B cell (primary cell): ENCODE measurements around the gene SLC36A4. TPM values are rescaled to one million over a fixed set of nuclear protein-coding genes. Genes with fewer than 3 reads are reported as not detected.
"Not testable (repeated sequence)": the region's sequence is repeated elsewhere in the genome, so short reads cannot be mapped to it uniquely, and the experiment has no call there.

ENCODE experiments used
- ATAC-seq: fragments of 200-7000 bp; cut with Tn5 transposase; one replicate; pipeline ENCODE4 v1.10.0; 2021; ENCODE audit warnings: low read depth, mild to moderate bottlenecking, moderate number of reproducible peaks, moderate library complexity
- CTCF ChIA-PET: fragments of 350-600 bp; sonication (Branson Sonifier 250); formaldehyde crosslinking; loops from one replicate; lab custom pipeline; 2021; ENCODE audit warnings: antibody characterized with exemption, inconsistent platforms; lab: Charles Lee
- POLR2A ChIA-PET: fragments of 350-600 bp; sonication (Branson Sonifier 250); formaldehyde crosslinking; loops from one replicate; lab custom pipeline; 2021; ENCODE audit warnings: antibody characterized with exemption; lab: Charles Lee
- DNase-seq: peaks from one replicate; pipeline ENCODE4 v3.0.0; 2013
- H2AFZ ChIP-seq: 2 replicates; pipeline ENCODE4 v1.6.1; 2012; ENCODE audit warnings: mild to moderate bottlenecking, low read depth, low read length; ENCODE audit not compliant: insufficient read depth, poor library complexity, severe bottlenecking
- H3K27ac ChIP-seq, 2 donors: 1 replicate in 1 of 2; 2 replicates in 1 of 2; pipeline ENCODE4 v1.5.1; 2012 to 2013; ENCODE audit warnings: low read length in 2 of 2, mild to moderate bottlenecking in 2 of 2, moderate library complexity in 1 of 2
- H3K27me3 ChIP-seq, 4 experiments: fragments of 200-600 bp in 1 of 4; sonication (generic) in 1 of 4; replicated peaks in 1 of 4; 1 replicate in 2 of 4; 2 replicates in 2 of 4; pipeline versions ENCODE4 v1.6.1 to v1.7.0; 2013 to 2016; ENCODE audit warnings: low read length in 3 of 4, mild to moderate bottlenecking in 2 of 4, mixed read lengths in 1 of 4, moderate library complexity in 1 of 4; ENCODE audit not compliant: insufficient read depth in 4 of 4, control insufficient read depth in 3 of 4; ENCODE audit errors: control extremely low read depth in 1 of 4
- H3K36me3 ChIP-seq, 2 experiments: replicated peaks in 1 of 2; 1 replicate in 1 of 2; 2 replicates in 1 of 2; pipeline versions ENCODE4 v1.6.1 to v1.7.1; 2013; ENCODE audit warnings: low read length in 1 of 2; ENCODE audit not compliant: insufficient read depth in 2 of 2, control insufficient read depth in 1 of 2; ENCODE audit errors: control extremely low read depth in 1 of 2, extremely low read depth in 1 of 2
- H3K4me1 ChIP-seq, 2 donors: fragments of 200-600 bp in 1 of 2; sonication (generic) in 1 of 2; 1 replicate in 1 of 2; 2 replicates in 1 of 2; pipeline versions ENCODE4 v1.5.1 to v1.6.1; 2013 to 2017; ENCODE audit warnings: low read length in 2 of 2; ENCODE audit not compliant: control insufficient read depth in 2 of 2, insufficient read depth in 2 of 2
- H3K4me2 ChIP-seq: replicated peaks from 2 replicates; pipeline ENCODE3; 2012; ENCODE audit warnings: mild to moderate bottlenecking, low read depth, low read length; ENCODE audit not compliant: poor library complexity, severe bottlenecking
- H3K4me3 ChIP-seq, 5 experiments: fragments of 200-600 bp in 1 of 5; sonication (generic) in 1 of 5; 1 replicate in 3 of 5; 2 replicates in 2 of 5; pipeline versions ENCODE4 v1.5.1 to v1.7.0; 2011 to 2016; ENCODE audit warnings: low read length in 4 of 5, mild to moderate bottlenecking in 4 of 5, low read depth in 2 of 5, control low read depth in 1 of 5, moderate library complexity in 1 of 5; ENCODE audit not compliant: insufficient read depth in 1 of 5; ENCODE audit errors: control extremely low read depth in 1 of 5, extremely low read depth in 1 of 5
- H3K79me2 ChIP-seq: fragments of 200-600 bp; sonication (generic); one replicate; pipeline ENCODE4 v1.6.0; 2016; ENCODE audit warnings: low read length; ENCODE audit not compliant: control insufficient read depth, insufficient read depth
- H3K9ac ChIP-seq: fragments of 200-600 bp; sonication (generic); 2 replicates; pipeline ENCODE4 v1.6.1; 2017; ENCODE audit warnings: mild to moderate bottlenecking, low read length, moderate library complexity
- H3K9me3 ChIP-seq, 3 donors: one replicate each; pipeline versions ENCODE4 v1.6.1 to v1.7.1; 2013; ENCODE audit warnings: low read length in 2 of 3; ENCODE audit not compliant: control insufficient read depth in 2 of 3, insufficient read depth in 1 of 3; ENCODE audit errors: control extremely low read depth in 1 of 3
- H4K20me1 ChIP-seq: 2 replicates; pipeline ENCODE4 v1.6.0; 2012; ENCODE audit warnings: mild to moderate bottlenecking, low read length; ENCODE audit not compliant: insufficient read depth, control insufficient read depth, poor library complexity, severe bottlenecking
- H3K27ac Mint-ChIP-seq: one replicate; pipeline ENCODE4 v1.8.0; 2021; ENCODE audit warnings: mixed read lengths
- H3K27me3 Mint-ChIP-seq: one replicate; pipeline ENCODE4 v1.8.0; 2021; ENCODE audit warnings: mixed read lengths
- H3K4me1 Mint-ChIP-seq: one replicate; pipeline ENCODE4 v1.8.0; 2021; ENCODE audit warnings: mixed read lengths
- H3K4me3 Mint-ChIP-seq: one replicate; pipeline ENCODE4 v1.8.0; 2021; ENCODE audit warnings: mixed read lengths
- H3K9me3 Mint-ChIP-seq: one replicate; pipeline ENCODE4 v1.8.0; 2022; ENCODE audit warnings: mixed read lengths; ENCODE audit not compliant: insufficient read depth
- EZH2 ChIP-seq: IDR thresholded peaks from 2 replicates; pipeline ENCODE4 v1.6.1; 2012; ENCODE audit warnings: borderline replicate concordance, low read depth, mild to moderate bottlenecking, moderate library complexity, low read length; ENCODE audit not compliant: insufficient read depth, poor library complexity, severe bottlenecking
- WGBS: methylation state at CpG from one replicate; pipeline ENCODE4 v1.1.5; 2013; ENCODE audit warnings: missing lambda C conversion rate; ENCODE audit not compliant: insufficient coverage; 5-methylcytosine and 5-hydroxymethylcytosine counted together
- intact Hi-C: fragments of 100-400 bp; cut with micrococcal nuclease; formaldehyde crosslinking; loops from one replicate; pipeline ENCODE4 v1.10.0; 2022
- polyA plus RNA-seq: library from polyadenylated mRNA; depleted of rRNA; stranded (reverse); fragments of >200 nt; gene quantifications from 2 replicates; pipeline ENCODE4 v1.2.3, GENCODE V29; 2012
- total RNA-seq, 2 donors: library from RNA; stranded (reverse); fragments of 120-200 nt in 1 of 2; gene quantifications; 1 replicate in 1 of 2; 2 replicates in 1 of 2; pipeline versions ENCODE4 v1.2.3 to v1.2.4, GENCODE V29; 2013 to 2022
- TF ChIP-seq, protein P1 (sequence below): fragments of 200-600 bp; IDR thresholded peaks from one replicate; pipeline ENCODE4 v1.8.0; 2022; ENCODE audit warnings: antibody characterized with exemption, mild to moderate bottlenecking

Gene SLC36A4
- total and polyA plus RNA-seq, 2 donors (not counting 1 experiment from before 2014, with no cell fraction given): 8.6 to 28.2 TPM

GRCh38 chr11:93114304-93114703 lies 83.5 kb downstream of the SLC36A4 start:
- no CpG with 5 or more reads among the region's 4 CpGs for WGBS
- TF ChIP-seq, protein P1, sequence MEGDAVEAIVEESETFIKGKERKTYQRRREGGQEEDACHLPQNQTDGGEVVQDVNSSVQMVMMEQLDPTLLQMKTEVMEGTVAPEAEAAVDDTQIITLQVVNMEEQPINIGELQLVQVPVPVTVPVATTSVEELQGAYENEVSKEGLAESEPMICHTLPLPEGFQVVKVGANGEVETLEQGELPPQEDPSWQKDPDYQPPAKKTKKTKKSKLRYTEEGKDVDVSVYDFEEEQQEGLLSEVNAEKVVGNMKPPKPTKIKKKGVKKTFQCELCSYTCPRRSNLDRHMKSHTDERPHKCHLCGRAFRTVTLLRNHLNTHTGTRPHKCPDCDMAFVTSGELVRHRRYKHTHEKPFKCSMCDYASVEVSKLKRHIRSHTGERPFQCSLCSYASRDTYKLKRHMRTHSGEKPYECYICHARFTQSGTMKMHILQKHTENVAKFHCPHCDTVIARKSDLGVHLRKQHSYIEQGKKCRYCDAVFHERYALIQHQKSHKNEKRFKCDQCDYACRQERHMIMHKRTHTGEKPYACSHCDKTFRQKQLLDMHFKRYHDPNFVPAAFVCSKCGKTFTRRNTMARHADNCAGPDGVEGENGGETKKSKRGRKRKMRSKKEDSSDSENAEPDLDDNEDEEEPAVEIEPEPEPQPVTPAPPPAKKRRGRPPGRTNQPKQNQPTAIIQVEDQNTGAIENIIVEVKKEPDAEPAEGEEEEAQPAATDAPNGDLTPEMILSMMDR: no peak
- no peak for TF ChIP-seq EZH2
- ATAC-seq: no peak

DNA sequence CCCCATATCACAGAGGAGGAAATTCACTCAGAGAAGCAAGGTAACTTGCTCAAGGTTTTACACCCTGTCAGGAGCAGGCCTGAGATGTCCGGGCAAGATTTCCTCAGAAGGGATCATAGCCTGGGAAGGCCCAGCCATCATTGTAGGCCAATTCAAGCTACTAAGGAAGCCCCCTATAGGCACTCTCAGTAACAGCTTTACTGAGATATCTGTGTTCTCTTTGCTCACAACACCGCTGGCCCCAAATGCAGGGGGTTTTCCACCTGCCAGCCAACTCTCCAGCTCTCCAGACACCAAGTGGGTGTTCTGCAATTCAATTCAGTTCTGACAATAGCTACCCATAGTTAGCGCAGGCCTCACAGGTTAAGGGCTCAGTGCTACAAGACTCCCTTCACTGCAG lies 84.0 kb downstream of the SLC36A4 start:
- Mint-ChIP-seq H3K27ac (no peak overlapping the region), H3K4me1 (no peaks in the 10 kb centered on the region), H3K9me3 (peaks cover 2% of the 10 kb centered on the region), H3K27me3 (peaks cover 16% of the 10 kb centered on the region), H3K4me3 (no peak overlapping the region)
- Histone ChIP-seq H3K9ac (no peak overlapping the region), H2AFZ (no peak overlapping the region), H3K27ac (no peak overlapping the region), H4K20me1 (no peaks in the 10 kb centered on the region), H3K36me3 (no peaks in the 10 kb centered on the region), H3K4me3 (no peak overlapping the region), H3K4me2 (no peak overlapping the region), H3K4me1 (no peaks in the 10 kb centered on the region), H3K79me2 (no peaks in the 10 kb centered on the region), H3K9me3 (no peaks in the 10 kb centered on the region), H3K27me3 (no peaks in the 10 kb centered on the region)
- ATAC-seq: no peak
- WGBS: 78% methylated on average over 3 of the region's 3 CpGs
- intact Hi-C loops: no loop called here
- ChIA-PET POLR2A (no interaction called here), CTCF (no interaction called here)
- DNase-seq: no peak
- TF ChIP-seq EZH2: no peak
- TF ChIP-seq, protein P1: no peak

More at GRCh38 chr11:93114304-93114703, 83.5 kb downstream of the SLC36A4 start:
- ChIA-PET POLR2A (no interaction called here), CTCF (no interaction called here)
- H3K4me1 ChIP-seq: no peaks in the 10 kb centered on the region
- H3K27me3 Mint-ChIP-seq: peaks cover 18% of the 10 kb centered on the region
- H3K4me3 Mint-ChIP-seq: no peak overlapping the region
- H3K9me3 Mint-ChIP-seq: peaks cover 2% of the 10 kb centered on the region
- H3K79me2 ChIP-seq: no peaks in the 10 kb centered on the region
- H3K27ac ChIP-seq: no peak overlapping the region
- H3K9ac ChIP-seq: no peak overlapping the region
- no peaks in the 10 kb centered on the region for H4K20me1 ChIP-seq
- no peaks in the 10 kb centered on the region for H3K9me3 ChIP-seq
- H3K4me1 Mint-ChIP-seq: no peaks in the 10 kb centered on the region
- no peak overlapping the region for H3K4me2 ChIP-seq
- H3K36me3 ChIP-seq: no peaks in the 10 kb centered on the region
- no peak overlapping the region for H3K27ac Mint-ChIP-seq
- H3K27me3 ChIP-seq: no peaks in the 10 kb centered on the region
- no peak for DNase-seq
- intact Hi-C loops: no loop called here
- no peak overlapping the region for H2AFZ ChIP-seq
- H3K4me3 ChIP-seq: no peak overlapping the region

- H3K4me1 ChIP-seq, intact Hi-C loops, H3K4me2 ChIP-seq, H3K9ac ChIP-seq, ATAC-seq, H2AFZ ChIP-seq, DNase-seq, H3K27me3 ChIP-seq, H3K36me3 ChIP-seq, POLR2A ChIA-PET, H3K27ac Mint-ChIP-seq, H3K9me3 Mint-ChIP-seq, H3K9me3 ChIP-seq, H3K4me3 Mint-ChIP-seq, H3K27ac ChIP-seq, H4K20me1 ChIP-seq, H3K79me2 ChIP-seq, CTCF ChIA-PET, H3K4me1 Mint-ChIP-seq, H3K4me3 ChIP-seq: not testable (repeated sequence)
- H3K27me3 Mint-ChIP-seq: peaks cover 12% of the 10 kb centered on the region
Observed at GRCh38 chr11:93111147-93111546, 86.6 kb downstream of the SLC36A4 start.
